Astrocyte (in vitro differentiated cells and primary cell): ENCODE results near the gene TNMD.

Experiments used
- CTCF ChIP-seq: IDR thresholded peaks from 2 replicates; pipeline ENCODE4 v1.5.1; 2011; ENCODE audit warnings: low read depth, mild to moderate bottlenecking, inconsistent platforms, low read length, moderate library complexity; ENCODE audit not compliant: insufficient read depth
- EZH2 ChIP-seq: IDR thresholded peaks from 2 replicates; pipeline ENCODE4 v1.6.1; 2012; ENCODE audit warnings: mild to moderate bottlenecking, low read length, inconsistent platforms; ENCODE audit not compliant: insufficient read depth

- no peak for TF ChIP-seq CTCF
- TF ChIP-seq EZH2, result no peak
Measured at GRCh38 chrX:100600758-100601157, 16.0 kb downstream of the TNMD start.
